ENCODE data around the gene CYREN. TPM values are rescaled to one million over a fixed set of nuclear protein-coding genes. Genes with fewer than 3 reads are reported as not detected.
A peak's percentile ranks its signal among the peaks of the same experiment; 100 is the strongest.

Gene CYREN
- total and polyA plus RNA-seq, 9 of the 15 experiments (the other 6 are each of a cell fraction or from before 2014, with no cell fraction given) = 13.9 to 108 (median 88.8) TPM

DNA sequence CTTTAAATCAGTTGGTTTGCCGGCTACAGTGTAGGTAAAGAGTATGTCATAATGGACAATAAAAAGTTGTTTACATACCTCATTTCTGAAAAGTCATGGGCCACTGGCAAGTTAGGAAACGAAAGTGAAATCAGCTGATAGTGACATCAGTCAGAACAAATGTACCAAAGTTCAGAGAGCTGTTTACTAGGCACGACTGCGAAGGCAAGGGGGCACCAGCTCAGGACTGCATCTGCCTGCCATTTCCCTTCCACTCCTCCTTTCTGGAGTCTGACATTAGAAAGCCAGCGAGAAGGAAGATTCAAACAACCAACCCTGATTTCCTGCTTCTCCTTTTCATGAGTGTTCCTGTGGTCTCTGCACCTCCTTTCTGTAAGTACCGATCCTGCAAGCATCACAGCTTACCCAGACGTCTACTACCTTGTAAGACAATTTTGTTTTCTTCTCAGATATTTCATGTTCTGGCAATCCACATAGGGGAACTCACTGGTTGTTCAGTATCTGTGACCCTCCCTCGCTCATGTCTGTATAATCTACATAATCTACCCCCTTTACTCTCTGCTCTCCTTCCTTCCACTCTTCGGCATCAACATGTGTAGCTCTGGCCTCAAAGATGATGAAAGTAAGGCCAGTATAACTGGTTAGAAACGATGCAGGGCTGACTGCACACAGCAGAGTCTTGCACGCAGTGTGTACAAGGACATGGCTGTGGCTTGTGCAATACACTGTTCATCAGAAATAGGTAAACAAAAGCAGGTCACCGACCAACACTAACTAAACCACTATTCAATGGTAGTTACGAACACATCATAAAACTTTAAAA is 22.4 kb downstream of the CYREN start, which contains the start of gene TMEM140 (continued):
- TF ChIP-seq MYBL2 (IDR thresholded peaks at IDR 0.05; ENCODE audit: low read depth) = no peak
- TF ChIP-seq MYBL2 (CRISPR knock-in tag; IDR thresholded peaks at IDR 0.05; ENCODE audit: borderline replicate concordance) = no peak
- TF ChIP-seq, protein P1, sequence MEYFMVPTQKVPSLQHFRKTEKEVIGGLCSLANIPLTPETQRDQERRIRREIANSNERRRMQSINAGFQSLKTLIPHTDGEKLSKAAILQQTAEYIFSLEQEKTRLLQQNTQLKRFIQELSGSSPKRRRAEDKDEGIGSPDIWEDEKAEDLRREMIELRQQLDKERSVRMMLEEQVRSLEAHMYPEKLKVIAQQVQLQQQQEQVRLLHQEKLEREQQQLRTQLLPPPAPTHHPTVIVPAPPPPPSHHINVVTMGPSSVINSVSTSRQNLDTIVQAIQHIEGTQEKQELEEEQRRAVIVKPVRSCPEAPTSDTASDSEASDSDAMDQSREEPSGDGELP (CRISPR knock-in tag; IDR thresholded peaks at IDR 0.05; ENCODE audit: borderline replicate concordance) = peak; percentile 96
- TF ChIP-seq MEF2A (IDR thresholded peaks at IDR 0.05; ENCODE audit: control insufficient read depth, low read depth, low read length) = no peak
- TF ChIP-seq, protein P2, sequence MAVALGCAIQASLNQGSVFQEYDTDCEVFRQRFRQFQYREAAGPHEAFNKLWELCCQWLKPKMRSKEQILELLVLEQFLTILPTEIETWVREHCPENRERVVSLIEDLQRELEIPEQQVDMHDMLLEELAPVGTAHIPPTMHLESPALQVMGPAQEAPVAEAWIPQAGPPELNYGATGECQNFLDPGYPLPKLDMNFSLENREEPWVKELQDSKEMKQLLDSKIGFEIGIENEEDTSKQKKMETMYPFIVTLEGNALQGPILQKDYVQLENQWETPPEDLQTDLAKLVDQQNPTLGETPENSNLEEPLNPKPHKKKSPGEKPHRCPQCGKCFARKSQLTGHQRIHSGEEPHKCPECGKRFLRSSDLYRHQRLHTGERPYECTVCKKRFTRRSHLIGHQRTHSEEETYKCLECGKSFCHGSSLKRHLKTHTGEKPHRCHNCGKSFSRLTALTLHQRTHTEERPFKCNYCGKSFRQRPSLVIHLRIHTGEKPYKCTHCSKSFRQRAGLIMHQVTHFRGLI (CRISPR knock-in tag; IDR thresholded peaks at IDR 0.05) = no peak
- no peak for TF ChIP-seq BCL6 (CRISPR knock-in tag; IDR thresholded peaks at IDR 0.05)
- peak; percentile 97 for TF ChIP-seq TAF9B (IDR thresholded peaks at IDR 0.05; ENCODE audit: partially characterized antibody)
- TF ChIP-seq ZNF12 (CRISPR knock-in tag; IDR thresholded peaks at IDR 0.05) = no peak
- TF ChIP-seq JUNB (CRISPR knock-in tag; conservative IDR thresholded peaks at IDR 0.05) = no peak
- no peak for TF ChIP-seq ZKSCAN3 (CRISPR knock-in tag; IDR thresholded peaks at IDR 0.05)
- TF ChIP-seq ELF2 (CRISPR knock-in tag; IDR thresholded peaks at IDR 0.05) = peak; percentile 78
- TF ChIP-seq CBX1 (IDR thresholded peaks at IDR 0.05; ENCODE audit: low read depth) = no peak
- TF ChIP-seq ATF1 (CRISPR knock-in tag; IDR thresholded peaks at IDR 0.05) = no peak
- peak; percentile 85 for TF ChIP-seq ATF1 (tag; IDR thresholded peaks at IDR 0.05)
- no peak for TF ChIP-seq FUS (optimal IDR thresholded peaks at IDR 0.05; ENCODE audit: low read depth, low read length)
- TF ChIP-seq KDM4B (IDR thresholded peaks at IDR 0.05; ENCODE audit: borderline replicate concordance in 2 of 2, low read depth in 1 of 2) = no peak
- TF ChIP-seq BACH1 (tag; IDR thresholded peaks at IDR 0.05) = peak; percentile 78; the same call in 1 of the 2 replicates
- TF ChIP-seq CHD4 (IDR thresholded peaks at IDR 0.05; ENCODE audit: insufficient read depth, insufficient replicate concordance, low read depth, low read length, poor library complexity, severe bottlenecking) = no peak
- TF ChIP-seq, protein P3, sequence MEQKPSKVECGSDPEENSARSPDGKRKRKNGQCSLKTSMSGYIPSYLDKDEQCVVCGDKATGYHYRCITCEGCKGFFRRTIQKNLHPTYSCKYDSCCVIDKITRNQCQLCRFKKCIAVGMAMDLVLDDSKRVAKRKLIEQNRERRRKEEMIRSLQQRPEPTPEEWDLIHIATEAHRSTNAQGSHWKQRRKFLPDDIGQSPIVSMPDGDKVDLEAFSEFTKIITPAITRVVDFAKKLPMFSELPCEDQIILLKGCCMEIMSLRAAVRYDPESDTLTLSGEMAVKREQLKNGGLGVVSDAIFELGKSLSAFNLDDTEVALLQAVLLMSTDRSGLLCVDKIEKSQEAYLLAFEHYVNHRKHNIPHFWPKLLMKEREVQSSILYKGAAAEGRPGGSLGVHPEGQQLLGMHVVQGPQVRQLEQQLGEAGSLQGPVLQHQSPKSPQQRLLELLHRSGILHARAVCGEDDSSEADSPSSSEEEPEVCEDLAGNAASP (IDR thresholded peaks at IDR 0.05) = no peak
- no peak for TF ChIP-seq PHF20 (IDR thresholded peaks at IDR 0.05; ENCODE audit: partially characterized antibody)
- no peak for TF ChIP-seq SMC3 (conservative IDR thresholded peaks at IDR 0.05; ENCODE audit: insufficient read depth, low read depth, low read length)
- TF ChIP-seq EGR1 (conservative IDR thresholded peaks at IDR 0.05) = no peak
- no peak for TF ChIP-seq POU5F1 (IDR thresholded peaks at IDR 0.05; ENCODE audit: borderline replicate concordance, low read depth, low read length, partially characterized antibody)
- TF ChIP-seq CBFA2T2 (conservative IDR thresholded peaks at IDR 0.05) = no peak
- TF ChIP-seq TGIF2 (CRISPR knock-in tag; IDR thresholded peaks at IDR 0.05) = no peak
- TF ChIP-seq SRSF3 (IDR thresholded peaks at IDR 0.05; ENCODE audit: insufficient read depth, low read length) = no peak
- TF ChIP-seq CBX3 (IDR thresholded peaks at IDR 0.05; ENCODE audit: borderline replicate concordance in 1 of 2, low read length in 2 of 2) = no peak
